Tongue (tissue), 2 donors: ENCODE results near the gene BAIAP3. TPM values are rescaled to one million over a fixed set of nuclear protein-coding genes. Genes with fewer than 3 reads are reported as not detected.
"Not testable (repeated sequence)": the region's sequence is repeated elsewhere in the genome, so short reads cannot be mapped to it uniquely, and the experiment has no call there.

Experiments
- DNase-seq: peaks from one replicate; pipeline ENCODE4 v3.0.0-alpha.2; 2015
- total RNA-seq: library from RNA; depleted of rRNA; stranded (reverse); fragments of >200 nt; gene quantifications from one replicate; pipeline ENCODE4 v1.2.3, GENCODE V29; 2014

The BAIAP3 gene
- total RNA-seq, 1 donor from 2014 or later = 2.4 TPM

DNA sequence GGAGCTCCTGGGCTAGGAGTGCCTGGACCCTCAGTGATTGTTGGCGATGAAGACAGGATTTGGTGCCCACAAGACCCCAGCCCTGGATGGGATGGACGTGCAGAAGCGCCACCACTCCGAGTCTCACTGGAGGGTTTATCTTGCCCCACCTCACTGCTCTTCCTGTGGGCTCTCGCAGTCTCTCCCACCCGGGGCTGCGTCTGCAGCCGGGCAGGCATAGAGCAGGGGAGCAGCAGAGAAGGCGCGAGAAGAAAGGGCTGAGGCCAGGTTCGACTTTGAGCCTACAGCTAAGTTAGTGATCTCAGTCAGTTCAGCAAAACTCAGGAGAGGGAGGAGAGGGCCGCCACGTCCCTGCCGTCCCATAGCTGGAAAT is 17.4 kb upstream of the BAIAP3 start:
- no peak for DNase-seq

GRCh38 chr16:1317479-1318267 is 15.8 kb upstream of the BAIAP3 start:
- no peak for DNase-seq

- DNase-seq = no peak
Observed at GRCh38 chr16:1318268-1318545, 15.2 kb upstream of the BAIAP3 start.

DNA sequence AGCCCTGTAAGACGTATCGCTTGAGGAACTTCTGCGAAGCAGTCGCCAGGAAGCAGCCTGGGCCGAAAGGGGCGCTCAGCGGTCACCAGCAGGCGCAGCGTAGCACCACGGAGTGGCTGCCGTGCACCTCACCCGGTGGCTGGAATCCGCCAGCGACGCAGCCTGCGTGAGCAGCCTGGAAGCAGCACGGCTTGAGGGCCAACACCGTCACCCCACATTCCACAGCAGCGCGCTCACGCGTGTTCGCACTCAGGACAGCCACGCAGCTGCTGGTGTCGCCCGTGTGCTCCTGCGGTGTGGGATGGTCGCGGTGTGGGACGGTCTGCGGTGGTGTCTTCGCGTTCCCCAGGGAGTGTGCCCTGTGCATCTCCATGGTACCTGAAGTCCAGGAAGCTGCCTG is 14.4 kb upstream of the BAIAP3 start:
- no peak for DNase-seq

DNA sequence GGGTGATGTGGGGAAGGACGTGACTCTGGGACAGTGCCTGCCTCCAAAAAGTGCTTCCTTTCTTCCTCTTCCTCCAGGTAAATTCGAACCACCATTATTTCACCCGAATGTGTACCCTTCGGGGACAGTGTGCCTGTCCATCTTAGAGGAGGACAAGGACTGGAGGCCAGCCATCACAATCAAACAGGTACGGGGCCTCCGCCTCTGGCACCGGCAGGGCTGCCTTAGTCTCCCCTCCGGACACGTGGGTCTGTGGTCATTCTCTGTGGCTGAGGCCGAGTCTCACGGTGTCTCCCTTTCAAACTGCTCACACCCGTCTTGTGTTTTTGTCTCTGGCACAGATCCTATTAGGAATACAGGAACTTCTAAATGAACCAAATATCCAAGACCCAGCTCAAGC is 13.3 kb upstream of the BAIAP3 start:
- no peak for DNase-seq

GRCh38 chr16:1320658-1321240 is 12.7 kb upstream of the BAIAP3 start:
- no peak for DNase-seq

DNA sequence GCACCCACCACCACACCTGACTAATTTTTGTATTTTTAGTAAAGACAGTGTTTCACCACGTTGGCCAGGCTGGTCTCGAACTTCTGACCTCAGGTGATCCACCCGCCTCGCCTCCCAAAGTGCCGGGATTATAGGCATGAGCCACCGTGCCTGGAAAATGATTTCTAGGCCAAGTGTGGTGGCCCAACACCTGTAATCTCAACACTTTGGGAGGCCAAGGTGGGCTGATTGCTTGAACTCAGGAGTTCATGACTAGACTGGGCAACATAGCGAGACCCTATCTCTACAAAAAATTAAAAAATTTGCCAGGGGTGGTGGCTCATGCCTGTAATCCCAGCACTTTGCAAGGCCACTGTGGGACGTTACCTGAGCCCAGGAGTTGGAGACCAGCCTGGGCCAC is 11.0 kb upstream of the BAIAP3 start:
- DNase-seq = no peak

- DNase-seq = no peak
Observed at GRCh38 chr16:1323296-1324239, 9.9 kb upstream of the BAIAP3 start.

DNA sequence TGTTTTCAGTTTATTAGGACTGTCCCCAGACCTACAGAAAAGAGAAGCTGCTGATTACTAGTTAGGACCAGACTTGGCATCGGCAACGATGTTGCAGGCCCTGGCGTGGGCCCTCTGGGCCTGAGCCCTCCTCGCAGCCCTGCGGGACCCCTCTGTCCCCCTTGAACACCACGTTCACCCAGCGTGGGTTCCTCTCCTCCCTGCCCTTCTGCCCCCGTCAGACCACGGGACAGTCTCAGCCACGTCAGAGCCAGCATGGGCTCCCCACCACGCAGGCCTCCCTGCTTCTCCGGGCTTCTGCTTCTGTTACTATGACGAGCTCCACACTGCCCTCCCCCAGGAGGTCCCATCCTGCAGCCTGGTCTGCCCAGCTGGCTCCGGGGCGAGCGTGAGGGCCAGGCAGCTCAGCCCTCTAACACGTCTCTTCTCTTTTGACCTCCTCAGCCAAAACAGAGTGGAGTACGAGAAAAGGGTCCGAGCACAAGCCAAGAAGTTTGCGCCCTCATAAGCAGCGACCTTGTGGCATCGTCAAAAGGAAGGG is 9.1 kb upstream of the BAIAP3 start:
- no peak for DNase-seq

- DNase-seq = no peak
Observed at GRCh38 chr16:1325261-1325660, 8.2 kb upstream of the BAIAP3 start.

DNA sequence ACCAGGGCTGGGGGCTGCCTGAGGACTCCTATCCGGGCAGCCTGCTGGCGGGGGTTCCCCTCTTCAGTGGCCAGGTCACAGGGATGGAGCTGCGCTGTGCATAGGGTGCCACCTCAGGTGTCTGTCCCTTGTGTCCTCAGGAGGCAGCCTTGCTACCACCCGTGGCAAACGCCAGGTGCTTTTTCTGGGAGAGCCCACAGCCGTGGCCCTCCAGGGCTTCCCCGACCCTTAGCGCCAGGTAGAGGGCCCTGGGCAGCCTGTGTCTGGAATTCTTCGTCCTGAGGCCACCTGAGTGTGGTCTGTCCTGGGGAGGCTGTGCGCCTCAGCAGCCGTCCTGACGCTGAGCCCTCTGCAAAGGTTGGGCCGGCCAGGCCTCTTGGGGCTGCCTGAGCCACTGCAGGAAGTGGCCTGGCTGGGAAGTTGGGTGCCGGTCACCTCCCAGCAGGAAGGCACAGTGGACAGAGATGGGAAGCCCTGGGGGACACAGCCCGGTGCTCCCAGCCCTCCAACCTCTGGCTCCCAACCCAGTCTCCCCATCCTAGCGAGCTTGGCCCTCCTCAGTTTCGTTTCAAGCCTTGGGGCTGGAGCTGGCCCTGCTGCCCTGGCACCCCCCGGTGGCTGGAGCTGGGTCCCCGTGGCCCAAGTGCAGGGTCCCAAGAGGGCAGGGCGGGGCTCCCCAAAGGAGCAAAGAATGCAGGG is 7.6 kb upstream of the BAIAP3 start:
- DNase-seq = no peak

DNA sequence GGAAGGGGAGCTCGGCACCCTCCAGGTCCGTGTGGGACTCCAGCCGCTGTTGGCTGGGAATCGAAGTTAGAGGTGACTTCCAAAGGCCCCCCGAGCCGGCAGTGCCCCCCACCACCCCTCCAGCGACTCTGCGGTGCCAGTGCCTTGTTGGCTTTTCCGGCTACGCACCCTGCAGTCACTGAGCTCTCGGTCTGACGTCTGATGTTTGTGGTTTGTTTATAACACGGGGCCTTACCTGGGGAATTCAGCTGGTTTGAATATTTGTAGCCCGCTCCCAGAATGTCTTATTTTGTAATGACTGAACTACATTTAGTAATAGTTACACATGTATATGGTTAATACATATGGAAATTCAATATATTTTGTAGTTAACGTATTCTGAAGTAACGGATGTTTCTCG is 7.1 kb upstream of the BAIAP3 start:
- DNase-seq = no peak

DNA sequence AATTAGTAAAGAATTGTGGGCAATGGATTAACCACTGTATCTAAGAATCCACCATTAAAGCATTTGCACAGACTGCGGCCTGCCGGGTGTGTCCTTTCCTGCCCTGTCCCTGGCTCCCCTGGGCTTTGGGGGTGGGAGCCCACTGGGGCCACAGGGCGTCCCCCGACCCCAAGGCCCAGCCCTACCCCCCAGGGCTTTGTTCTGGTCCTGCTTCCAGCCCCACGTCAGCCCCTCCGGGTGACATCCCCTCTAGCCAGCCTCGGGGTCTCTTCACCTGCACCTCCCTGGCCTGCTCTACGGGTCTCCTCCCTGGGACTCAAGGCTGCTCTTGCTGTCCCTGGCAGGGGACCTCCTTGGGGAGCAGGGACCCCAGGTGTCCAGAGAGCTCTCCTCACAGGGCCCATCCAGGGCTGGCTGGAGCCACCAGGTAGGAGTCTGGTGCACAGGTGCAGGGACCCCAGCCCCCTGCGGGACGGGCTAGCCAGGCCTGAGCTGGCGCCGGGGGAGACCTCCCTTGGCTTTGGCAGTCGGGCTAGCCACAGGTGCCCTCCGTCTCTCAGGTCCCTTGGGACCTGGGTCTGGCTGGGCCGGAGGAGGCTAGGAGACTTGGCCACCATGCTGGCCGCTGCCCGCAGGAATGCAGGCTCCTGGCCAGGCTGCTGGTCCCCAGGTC is 6.4 kb upstream of the BAIAP3 start:
- DNase-seq = no peak

- DNase-seq = no peak
Observed at GRCh38 chr16:1327619-1327947, 5.9 kb upstream of the BAIAP3 start.

- DNase-seq = not testable (repeated sequence)
Observed at GRCh38 chr16:1328136-1328535, 5.3 kb upstream of the BAIAP3 start.

DNA sequence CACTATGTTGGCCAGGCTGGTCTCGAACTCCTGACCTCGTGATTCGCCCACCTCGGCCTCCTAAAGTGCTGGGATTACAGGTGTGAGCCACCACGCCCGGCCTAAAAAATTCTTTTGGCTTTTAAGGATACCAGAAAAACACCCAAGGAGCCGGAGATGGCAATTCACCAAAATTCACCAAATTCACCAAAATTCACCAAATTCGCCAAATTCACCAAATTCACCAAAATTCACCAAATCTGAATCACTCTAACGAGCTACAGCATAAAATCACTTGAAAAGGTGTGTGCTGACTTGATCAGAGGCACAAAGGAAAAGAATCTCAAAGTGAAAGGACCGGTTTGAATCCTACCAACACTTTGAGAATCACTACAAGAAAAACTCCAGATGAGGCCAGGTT is 4.5 kb upstream of the BAIAP3 start:
- DNase-seq = not testable (repeated sequence)

- DNase-seq = no peak
Observed at GRCh38 chr16:1330260-1330914, 3.1 kb upstream of the BAIAP3 start.

- no peak for DNase-seq
Observed at GRCh38 chr16:1330931-1331711, 2.3 kb upstream of the BAIAP3 start.

DNA sequence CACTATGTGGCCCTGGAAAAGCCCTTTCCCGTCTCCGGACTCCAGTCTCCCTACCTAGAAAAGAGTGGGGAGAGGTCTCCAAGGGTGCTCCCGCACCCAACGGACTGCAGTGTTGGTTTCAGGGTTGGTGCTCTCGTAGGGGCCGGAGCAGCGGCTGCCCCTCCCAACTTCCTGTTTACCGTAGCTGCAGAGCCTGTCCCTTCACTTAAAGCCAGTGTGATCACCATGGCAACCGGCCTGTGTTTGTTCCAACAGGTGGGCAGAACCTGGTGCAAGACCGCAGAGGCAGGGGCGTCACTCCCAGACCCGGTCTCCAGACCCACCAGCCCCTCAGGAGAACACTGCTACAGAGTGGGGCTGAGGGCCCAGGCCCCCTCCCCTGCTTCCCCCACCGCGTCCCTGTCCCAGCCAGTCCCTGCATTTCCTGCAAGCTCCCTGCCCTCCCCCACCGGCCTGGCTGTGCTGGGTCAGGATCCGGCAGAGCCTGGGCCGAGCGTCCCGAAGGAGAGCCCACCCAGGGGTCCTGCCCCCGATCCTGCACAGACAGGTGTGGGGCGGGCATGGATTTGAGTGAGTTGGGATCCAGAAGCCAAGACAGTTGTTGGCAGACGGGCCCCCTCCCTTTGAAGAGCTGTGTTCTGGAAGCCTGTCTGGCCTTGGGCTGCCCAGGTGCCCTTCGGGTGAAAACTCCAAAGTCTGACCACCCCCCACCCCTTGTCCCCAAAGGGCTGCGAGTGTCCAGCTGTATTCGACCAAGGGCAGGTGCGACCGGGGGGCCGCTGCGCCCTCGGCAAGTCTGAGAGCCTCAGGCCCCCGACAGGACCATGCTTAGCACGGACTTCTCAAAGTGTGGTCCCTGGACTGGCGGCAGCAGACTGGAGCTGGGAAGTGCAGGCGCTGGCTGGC is 1.5 kb upstream of the BAIAP3 start:
- peak; percentile 68 for DNase-seq
